ENCODE data around the gene SUGP2.

The SUGP2 gene

GRCh38 chr19:19033426-19034203 is at the start of gene SUGP2, which contains the start of gene ARMC6:
SUGP2 (minus strand) TSS chr19:19033517; CDS start chr19:19031071, 2,446 bp downstream.
ARMC6 (plus strand) TSS chr19:19033603; CDS start chr19:19034210, 607 bp downstream.
- peak; percentile 49 for TF ChIP-seq POLR2A (IDR thresholded peaks at IDR 0.05; ENCODE audit: low read depth, low read length)
- DNase-seq (ENCODE audit: insufficient read length, low spot score) = peak; percentile 93
- FAIRE-seq = no peak

- no peak for TF ChIP-seq POLR2A (IDR thresholded peaks at IDR 0.05; ENCODE audit: low read depth, low read length)
- no peak for DNase-seq (ENCODE audit: insufficient read length, low spot score)
- FAIRE-seq = no peak
These were observed 48.4 kb upstream of the SUGP2 start for GRCh38 chr19:19081642-19082151.

- no peak for TF ChIP-seq POLR2A (IDR thresholded peaks at IDR 0.05; ENCODE audit: low read depth, low read length)
- FAIRE-seq (no peak), DNase-seq (ENCODE audit: insufficient read length, low spot score) (no peak)
These were observed 46.3 kb upstream of the SUGP2 start for GRCh38 chr19:19079571-19079970.

- no peak for DNase-seq (ENCODE audit: insufficient read length, low spot score)
- TF ChIP-seq POLR2A (IDR thresholded peaks at IDR 0.05; ENCODE audit: low read depth, low read length) = no peak
- FAIRE-seq = no peak
These were observed 45.5 kb upstream of the SUGP2 start for GRCh38 chr19:19078801-19079200.

- DNase-seq (ENCODE audit: insufficient read length, low spot score) = no peak
- no peak for TF ChIP-seq POLR2A (IDR thresholded peaks at IDR 0.05; ENCODE audit: low read depth, low read length)
- no peak for FAIRE-seq
These were observed 43.8 kb upstream of the SUGP2 start for GRCh38 chr19:19077103-19077502.

GRCh38 chr19:19076476-19076875 is 43.2 kb upstream of the SUGP2 start:
- FAIRE-seq (no peak), DNase-seq (ENCODE audit: insufficient read length, low spot score) (no peak)
- no peak for TF ChIP-seq POLR2A (IDR thresholded peaks at IDR 0.05; ENCODE audit: low read depth, low read length)

- DNase-seq (ENCODE audit: insufficient read length, low spot score) (no peak), FAIRE-seq (no peak)
- no peak for TF ChIP-seq POLR2A (IDR thresholded peaks at IDR 0.05; ENCODE audit: low read depth, low read length)
These were observed 41.8 kb upstream of the SUGP2 start for GRCh38 chr19:19075126-19075525.

- DNase-seq (ENCODE audit: insufficient read length, low spot score) = no peak
These were observed 41.0 kb upstream of the SUGP2 start for GRCh38 chr19:19074196-19074882.

GRCh38 chr19:19071897-19072296 is 38.6 kb upstream of the SUGP2 start:
- DNase-seq (ENCODE audit: insufficient read length, low spot score) (no peak), FAIRE-seq (no peak)
- no peak for TF ChIP-seq POLR2A (IDR thresholded peaks at IDR 0.05; ENCODE audit: low read depth, low read length)

More at GRCh38 chr19:19074196-19074882, 41.0 kb upstream of the SUGP2 start:
- no peak for FAIRE-seq
- TF ChIP-seq POLR2A (IDR thresholded peaks at IDR 0.05; ENCODE audit: low read depth, low read length) = no peak

- no peak for TF ChIP-seq POLR2A (IDR thresholded peaks at IDR 0.05; ENCODE audit: low read depth, low read length)
- DNase-seq (ENCODE audit: insufficient read length, low spot score) = no peak
- no peak for FAIRE-seq
These were observed 35.6 kb upstream of the SUGP2 start for GRCh38 chr19:19068659-19069654.

GRCh38 chr19:19067276-19068072 is 34.2 kb upstream of the SUGP2 start:
- TF ChIP-seq POLR2A (IDR thresholded peaks at IDR 0.05; ENCODE audit: low read depth, low read length) = no peak
- no peak for FAIRE-seq
- no peak for DNase-seq (ENCODE audit: insufficient read length, low spot score)

GRCh38 chr19:19064811-19065745 is 31.8 kb upstream of the SUGP2 start:
- TF ChIP-seq POLR2A (IDR thresholded peaks at IDR 0.05; ENCODE audit: low read depth, low read length) = no peak
- DNase-seq (ENCODE audit: insufficient read length, low spot score) (no peak), FAIRE-seq (no peak)
